Chondrocyte (in vitro differentiated cells): Measurements from ENCODE around the gene CAV3. TPM values are rescaled to one million over a fixed set of nuclear protein-coding genes. Genes with fewer than 3 reads are reported as not detected.

Source experiments
- DNase-seq: peaks from one replicate; pipeline ENCODE4 v3.0.0; 2021; ENCODE audit warnings: mixed read lengths, low spot score
- H3K27ac Mint-ChIP-seq: one replicate; pipeline ENCODE4 v1.8.0; 2021; ENCODE audit warnings: mild to moderate bottlenecking, moderate library complexity, mixed read lengths; ENCODE audit not compliant: unreplicated experiment
- H3K27me3 Mint-ChIP-seq: 2 replicates; pipeline ENCODE4 v1.8.0; 2021; ENCODE audit warnings: low read depth, mixed read lengths
- H3K36me3 Mint-ChIP-seq: 2 replicates; pipeline ENCODE4 v1.8.0; 2021; ENCODE audit warnings: low read depth, mixed read lengths
- H3K4me1 Mint-ChIP-seq: 2 replicates; pipeline ENCODE4 v1.8.0; 2021; ENCODE audit warnings: low read depth, mild to moderate bottlenecking, mixed read lengths
- H3K4me3 Mint-ChIP-seq: one replicate; pipeline ENCODE4 v1.8.0; 2021; ENCODE audit warnings: mild to moderate bottlenecking, moderate library complexity, mixed read lengths; ENCODE audit not compliant: unreplicated experiment
- H3K9me3 Mint-ChIP-seq: 2 replicates; pipeline ENCODE4 v1.8.0; 2021; ENCODE audit warnings: low read depth, mixed read lengths
- CTCF ChIP-seq: fragments of 200-600 bp; sonication (generic); IDR thresholded peaks from 2 replicates; pipeline ENCODE4 v1.5.0; 2021; ENCODE audit warnings: antibody characterized with exemption, mild to moderate bottlenecking, moderate library complexity
- total RNA-seq: library from RNA; stranded (reverse); gene quantifications from 3 replicates; pipeline ENCODE4 v1.2.1, GENCODE V29; 2021

The CAV3 gene
- total RNA-seq, 1 donor from 2014 or later = not detected

- DNase-seq = no peak
- TF ChIP-seq CTCF = no peak
- no peaks in the 10 kb centered on the region for H3K27me3 Mint-ChIP-seq
- peaks cover 7% of the 10 kb centered on the region for H3K4me1 Mint-ChIP-seq
- peaks cover 16% of the 10 kb centered on the region for H3K9me3 Mint-ChIP-seq
- no peak overlapping the region for H3K27ac Mint-ChIP-seq
- H3K36me3 Mint-ChIP-seq = no peaks in the 10 kb centered on the region
- H3K4me3 Mint-ChIP-seq = no peak overlapping the region
Observed at GRCh38 chr3:8784676-8785435, 51.3 kb downstream of the CAV3 start.

- no peaks in the 10 kb centered on the region for H3K27me3 Mint-ChIP-seq
- no peak for TF ChIP-seq CTCF
Observed at GRCh38 chr3:8790529-8790928, 56.9 kb downstream of the CAV3 start.

DNA sequence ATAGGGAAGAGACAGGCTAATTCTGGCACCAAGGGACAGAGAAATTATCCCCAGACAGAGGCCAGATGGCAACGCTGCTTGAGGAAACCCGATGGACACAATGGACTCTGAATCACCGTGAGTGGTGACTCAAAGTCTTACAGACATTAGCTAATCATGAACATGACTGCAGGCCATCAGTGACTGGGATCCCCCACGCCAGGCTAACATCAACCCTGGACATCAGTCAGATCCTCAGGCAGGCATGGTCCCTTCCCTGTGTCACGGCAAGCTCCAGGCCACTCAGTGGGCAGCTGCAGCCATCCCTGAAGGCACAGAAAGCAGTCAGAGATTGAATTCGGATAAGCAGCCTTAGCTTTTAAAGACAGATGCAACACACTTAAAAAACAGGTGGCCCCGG is 59.6 kb downstream of the CAV3 start:
- TF ChIP-seq CTCF = no peak
- H3K9me3 Mint-ChIP-seq = peaks cover 9% of the 10 kb centered on the region
- no peak overlapping the region for H3K4me3 Mint-ChIP-seq
- H3K27ac Mint-ChIP-seq = no peak overlapping the region
- H3K4me1 Mint-ChIP-seq = peaks cover 18% of the 10 kb centered on the region
- DNase-seq = no peak
- H3K27me3 Mint-ChIP-seq = no peaks in the 10 kb centered on the region
- H3K36me3 Mint-ChIP-seq = no peaks in the 10 kb centered on the region

More at GRCh38 chr3:8790529-8790928, 56.9 kb downstream of the CAV3 start:
- peaks cover 16% of the 10 kb centered on the region for H3K9me3 Mint-ChIP-seq
- H3K27ac Mint-ChIP-seq = no peak overlapping the region
- H3K4me3 Mint-ChIP-seq = no peak overlapping the region
- H3K36me3 Mint-ChIP-seq = no peaks in the 10 kb centered on the region
- DNase-seq = no peak
- H3K4me1 Mint-ChIP-seq = peaks cover 18% of the 10 kb centered on the region

GRCh38 chr3:8794247-8794646 is 60.6 kb downstream of the CAV3 start:
- no peak for DNase-seq
- H3K27ac Mint-ChIP-seq = no peak overlapping the region
- H3K36me3 Mint-ChIP-seq = no peaks in the 10 kb centered on the region
- no peak for TF ChIP-seq CTCF
- no peaks in the 10 kb centered on the region for H3K27me3 Mint-ChIP-seq
- peaks cover 4% of the 10 kb centered on the region for H3K9me3 Mint-ChIP-seq
- H3K4me3 Mint-ChIP-seq = no peak overlapping the region
- peaks cover 18% of the 10 kb centered on the region for H3K4me1 Mint-ChIP-seq

Other genes with a start within 250 kb of the CAV3 start
- 260 to 268 TPM (median 263 TPM) in 3 replicates for gene LMCD1, start 232.0 kb upstream of the CAV3 start, total RNA-seq
- 0.31 TPM in 1 of 3 replicates, not detected in the others for gene SSUH2, start 89.0 kb upstream of the CAV3 start, total RNA-seq
- 48.5 to 90.8 TPM (median 48.8 TPM) in 3 replicates for gene OXTR, start 35.8 kb downstream of the CAV3 start, total RNA-seq
- gene RAD18, start 229.7 kb downstream of the CAV3 start, total RNA-seq = 9.1 to 22.2 TPM (median 9.7 TPM) in 3 replicates